ENCODE measurements around the gene GAGE1. TPM values are rescaled to one million over a fixed set of nuclear protein-coding genes. Genes with fewer than 3 reads are reported as not detected.
A peak's percentile ranks its signal among the peaks of the same experiment; 100 is the strongest.

GAGE1 gene
- total RNA-seq, 1 donor from 2014 or later = not detected

DNA sequence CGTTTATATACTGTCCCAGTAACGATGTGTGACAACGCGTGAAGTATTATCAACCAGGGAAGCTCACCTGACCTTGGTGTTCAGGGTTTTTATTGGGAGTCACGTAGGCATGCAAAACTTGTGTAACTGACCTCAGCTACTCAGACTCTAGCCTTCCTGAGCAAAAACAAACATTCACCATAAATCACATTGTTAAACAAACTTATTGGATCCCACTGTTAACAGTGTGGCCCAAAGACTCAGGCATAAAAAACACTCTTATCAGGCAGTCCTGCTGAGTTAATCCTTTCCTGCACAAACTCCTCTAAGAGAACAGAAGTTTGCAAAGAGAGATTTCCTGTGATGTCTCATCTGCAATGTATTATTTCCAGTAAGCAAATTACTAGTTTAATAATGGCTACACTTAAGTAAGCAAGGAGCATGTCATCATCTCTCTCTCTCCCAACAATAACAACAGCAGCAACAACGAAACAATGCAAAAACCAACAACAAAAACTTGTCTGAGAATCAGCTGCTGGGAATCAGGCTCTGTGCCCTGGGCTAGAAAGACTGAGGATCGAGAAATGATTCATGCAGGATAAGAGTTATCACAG is 12.0 kb downstream of the GAGE1 start:
- TF ChIP-seq CTCF (IDR thresholded peaks at IDR 0.05; ENCODE audit: insufficient read depth, low read length, severe bottlenecking) = no peak
- FAIRE-seq (no peak), DNase-seq (ENCODE audit: low read depth) (no peak)
- no peaks in the 10 kb centered on the region for H3K27me3 ChIP-seq (ENCODE audit: control insufficient read depth, insufficient read depth, low read length)
- H3K4me3 ChIP-seq (ENCODE audit: low read depth, low read length) = no peak overlapping the region
- H3K36me3 ChIP-seq (ENCODE audit: control insufficient read depth, insufficient read depth, low read length) = no peaks in the 10 kb centered on the region

DNA sequence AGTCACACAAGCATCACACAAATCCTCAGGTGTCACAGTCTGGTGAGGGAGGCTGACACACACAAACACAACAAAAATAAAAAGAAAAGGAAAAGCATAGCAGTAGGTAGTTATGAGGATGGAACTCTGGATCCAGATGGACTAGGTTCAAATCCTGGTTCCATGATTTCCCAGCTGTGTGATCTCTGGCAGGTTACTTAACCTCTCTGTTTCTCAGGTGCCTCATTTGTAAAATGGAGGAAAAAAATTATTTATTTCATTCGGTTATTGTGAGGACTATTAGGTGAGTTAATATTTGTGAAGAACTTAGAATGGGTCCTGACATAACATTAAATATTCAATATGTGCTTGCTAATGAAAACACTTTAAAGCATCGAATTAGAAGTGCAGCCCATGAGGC is 19.8 kb downstream of the GAGE1 start:
- H3K36me3 ChIP-seq (ENCODE audit: control insufficient read depth, insufficient read depth, low read length) = no peaks in the 10 kb centered on the region
- H3K4me3 ChIP-seq (ENCODE audit: low read depth, low read length) = no peak overlapping the region
- no peak for DNase-seq (ENCODE audit: low read depth)
- FAIRE-seq = no peak
- no peaks in the 10 kb centered on the region for H3K27me3 ChIP-seq (ENCODE audit: control insufficient read depth, insufficient read depth, low read length)
- TF ChIP-seq CTCF (IDR thresholded peaks at IDR 0.05; ENCODE audit: insufficient read depth, low read length, severe bottlenecking) = no peak

DNA sequence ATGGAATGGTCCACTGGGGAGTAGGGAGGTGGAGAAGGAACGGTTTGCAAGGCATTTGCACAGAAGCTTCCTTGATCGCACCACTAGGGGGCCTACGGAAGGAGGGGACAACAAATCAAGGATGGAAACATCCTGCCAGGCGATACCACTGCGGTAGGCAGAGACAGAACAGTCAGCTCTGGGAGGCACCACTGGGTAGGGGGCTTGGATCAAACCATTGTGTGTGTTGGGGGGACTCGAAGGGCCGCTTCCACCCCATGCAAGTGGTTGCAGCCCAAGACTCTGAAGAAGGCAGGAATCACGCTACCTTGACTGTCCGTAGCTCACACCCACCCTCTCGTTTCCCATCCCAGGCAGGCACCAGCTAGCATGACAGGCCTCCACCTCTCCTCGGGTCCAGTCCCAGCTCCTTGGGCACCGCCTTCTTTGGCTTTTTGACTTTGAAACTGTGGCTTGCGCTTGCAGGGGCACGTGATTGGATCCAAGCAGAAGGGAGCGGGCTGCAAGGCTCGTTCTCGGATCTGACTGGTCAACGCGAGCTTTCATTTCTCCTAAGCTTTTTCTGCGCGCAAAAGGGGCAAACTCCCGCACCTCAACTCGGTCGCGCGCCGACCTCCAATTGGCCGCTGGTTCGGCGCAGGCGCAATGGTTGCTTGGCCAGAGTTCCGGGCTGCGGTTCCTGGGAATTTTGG is 28.4 kb downstream of the GAGE1 start:
- Histone ChIP-seq H3K4me3 (ENCODE audit: low read depth, low read length) (no peak overlapping the region), H3K27me3 (ENCODE audit: control insufficient read depth, insufficient read depth, low read length) (no peaks in the 10 kb centered on the region), H3K36me3 (ENCODE audit: control insufficient read depth, insufficient read depth, low read length) (no peaks in the 10 kb centered on the region)
- TF ChIP-seq CTCF (IDR thresholded peaks at IDR 0.05; ENCODE audit: insufficient read depth, low read length, severe bottlenecking) = no peak
- FAIRE-seq (peak; percentile 28), DNase-seq (ENCODE audit: low read depth) (no peak)

GRCh38 chrX:49644991-49645637 is 46.3 kb downstream of the GAGE1 start:
- Histone ChIP-seq H3K27me3 (ENCODE audit: control insufficient read depth, insufficient read depth, low read length) (no peaks in the 10 kb centered on the region), H3K36me3 (ENCODE audit: control insufficient read depth, insufficient read depth, low read length) (no peaks in the 10 kb centered on the region), H3K4me3 (ENCODE audit: low read depth, low read length) (no peak overlapping the region)
- FAIRE-seq = no peak
- no peak for DNase-seq (ENCODE audit: low read depth)
- no peak for TF ChIP-seq CTCF (IDR thresholded peaks at IDR 0.05; ENCODE audit: insufficient read depth, low read length, severe bottlenecking)

- H3K36me3 ChIP-seq (ENCODE audit: control insufficient read depth, insufficient read depth, low read length) = no peaks in the 10 kb centered on the region
- FAIRE-seq (peak; percentile 13), DNase-seq (ENCODE audit: low read depth) (no peak)
- no peak for TF ChIP-seq CTCF (IDR thresholded peaks at IDR 0.05; ENCODE audit: insufficient read depth, low read length, severe bottlenecking)
- H3K27me3 ChIP-seq (ENCODE audit: control insufficient read depth, insufficient read depth, low read length) = no peaks in the 10 kb centered on the region
- no peak overlapping the region for H3K4me3 ChIP-seq (ENCODE audit: low read depth, low read length)
Observed at GRCh38 chrX:49656533-49656932, 57.7 kb downstream of the GAGE1 start.

Other genes with a start within 250 kb of the GAGE1 start
- not detected in 2 replicates for gene GAGE12C, start 66.8 kb upstream of the GAGE1 start, total RNA-seq
- not detected in 2 replicates for gene GAGE12D, start 57.3 kb upstream of the GAGE1 start, total RNA-seq
- not detected in 2 replicates for gene GAGE12E, start 47.7 kb upstream of the GAGE1 start, total RNA-seq
- not detected in 2 replicates for gene GAGE12F, start 38.2 kb upstream of the GAGE1 start, total RNA-seq
- not detected in 2 replicates for gene GAGE12G, start 28.6 kb upstream of the GAGE1 start, total RNA-seq
- not detected in 2 replicates for gene GAGE12H, start 19.1 kb upstream of the GAGE1 start, total RNA-seq
- not detected in 2 replicates for gene GAGE2A, start 9.5 kb upstream of the GAGE1 start, total RNA-seq
- not detected in 2 replicates for gene PAGE1, start 97.0 kb downstream of the GAGE1 start, total RNA-seq
- not detected in 2 replicates for gene PAGE4, start 230.3 kb downstream of the GAGE1 start, total RNA-seq

Data from bronchial epithelial cell (primary cell).